ENCODE data around the gene FAHD2B.
"Not testable (repeated sequence)": the region's sequence is repeated elsewhere in the genome, so short reads cannot be mapped to it uniquely, and the experiment has no call there.

DNA sequence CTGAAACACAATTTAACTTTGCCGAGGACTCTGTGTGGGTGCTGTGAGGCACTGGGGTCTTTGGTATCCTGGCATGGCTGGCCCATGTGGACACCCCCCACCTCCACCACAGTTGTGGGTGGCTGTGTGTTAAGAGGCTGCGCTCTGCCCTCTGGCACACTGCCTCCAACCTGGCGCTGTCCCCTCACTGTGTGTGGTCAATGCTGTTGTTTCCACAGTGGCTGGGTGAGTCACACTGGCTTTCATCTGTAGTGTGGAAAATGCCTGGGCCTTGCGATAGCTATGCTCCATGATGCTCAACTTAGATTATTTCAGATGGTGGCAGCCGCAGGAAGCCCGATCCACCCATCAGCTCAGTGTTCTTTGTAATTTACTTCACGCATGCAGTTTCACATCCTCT is 9.6 kb downstream of the FAHD2B start:
- TF ChIP-seq, protein P1, sequence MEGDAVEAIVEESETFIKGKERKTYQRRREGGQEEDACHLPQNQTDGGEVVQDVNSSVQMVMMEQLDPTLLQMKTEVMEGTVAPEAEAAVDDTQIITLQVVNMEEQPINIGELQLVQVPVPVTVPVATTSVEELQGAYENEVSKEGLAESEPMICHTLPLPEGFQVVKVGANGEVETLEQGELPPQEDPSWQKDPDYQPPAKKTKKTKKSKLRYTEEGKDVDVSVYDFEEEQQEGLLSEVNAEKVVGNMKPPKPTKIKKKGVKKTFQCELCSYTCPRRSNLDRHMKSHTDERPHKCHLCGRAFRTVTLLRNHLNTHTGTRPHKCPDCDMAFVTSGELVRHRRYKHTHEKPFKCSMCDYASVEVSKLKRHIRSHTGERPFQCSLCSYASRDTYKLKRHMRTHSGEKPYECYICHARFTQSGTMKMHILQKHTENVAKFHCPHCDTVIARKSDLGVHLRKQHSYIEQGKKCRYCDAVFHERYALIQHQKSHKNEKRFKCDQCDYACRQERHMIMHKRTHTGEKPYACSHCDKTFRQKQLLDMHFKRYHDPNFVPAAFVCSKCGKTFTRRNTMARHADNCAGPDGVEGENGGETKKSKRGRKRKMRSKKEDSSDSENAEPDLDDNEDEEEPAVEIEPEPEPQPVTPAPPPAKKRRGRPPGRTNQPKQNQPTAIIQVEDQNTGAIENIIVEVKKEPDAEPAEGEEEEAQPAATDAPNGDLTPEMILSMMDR (conservative IDR thresholded peaks at IDR 0.05; ENCODE audit: low read depth, low read length), result not testable (repeated sequence)
- TF ChIP-seq EZH2 (IDR thresholded peaks at IDR 0.05; ENCODE audit: low read length, unreplicated experiment); EZH2phosphoT487 (IDR thresholded peaks at IDR 0.05; ENCODE audit: borderline replicate concordance, low read length): not testable (repeated sequence)

Data from PC-3 (cell line).